ENCODE data around the gene C17orf75. TPM values are rescaled to one million over a fixed set of nuclear protein-coding genes. Genes with fewer than 3 reads are reported as not detected.

C17orf75 gene
- total RNA-seq, 1 experiment from 2014 or later: 25.7 TPM

DNA sequence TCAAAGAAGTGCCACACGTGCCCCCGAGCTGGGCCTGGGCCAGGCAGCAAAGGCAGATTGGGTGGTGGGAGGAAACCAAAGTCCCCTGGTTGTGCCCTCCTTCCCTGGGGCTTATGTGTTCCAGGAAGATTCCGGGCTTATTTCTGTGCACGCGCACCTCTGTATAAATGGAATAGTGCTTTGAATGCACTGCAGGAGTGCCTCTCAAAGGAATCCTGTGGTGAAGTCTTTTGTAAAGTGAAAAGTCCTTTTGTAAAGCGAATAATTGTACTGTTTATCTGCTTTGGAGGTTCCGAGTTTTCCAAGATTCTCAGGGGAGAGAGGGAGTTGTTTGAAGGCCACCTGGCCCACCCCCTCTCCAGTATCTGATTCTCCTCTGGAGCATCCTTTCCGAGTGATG, 26.8 kb downstream of the C17orf75 start:
- in situ Hi-C loops (cut with HindIII; ENCODE audit: low sequenced_read_pairs): no loop called here
- no peak for DNase-seq (ENCODE audit: low spot score)

DNA sequence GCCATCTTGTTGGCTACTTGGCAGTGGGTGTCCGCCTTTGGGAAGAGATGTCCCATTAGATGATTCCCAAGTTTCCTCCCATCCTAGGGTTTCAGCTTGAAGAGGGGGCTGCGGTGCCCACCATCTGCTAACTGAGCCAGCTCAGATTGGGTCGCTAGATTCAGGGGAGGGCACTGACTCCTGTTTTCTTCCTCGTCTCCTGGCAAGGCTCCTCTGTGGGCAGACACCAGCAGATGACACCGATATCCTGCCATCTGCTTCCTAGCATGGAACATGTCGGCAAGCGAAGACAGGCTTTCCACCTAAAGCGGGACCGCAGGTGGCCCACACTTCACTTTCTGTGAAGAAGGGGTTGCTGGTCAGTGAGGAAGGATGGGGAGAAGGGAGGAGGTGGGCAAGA, 27.3 kb downstream of the C17orf75 start:
- in situ Hi-C loops (cut with HindIII; ENCODE audit: low sequenced_read_pairs): no loop called here
- DNase-seq (ENCODE audit: low spot score): peak; percentile 83

GRCh38 chr17:32311028-32311536, 30.9 kb downstream of the C17orf75 start:
- peak; percentile 73 for DNase-seq (ENCODE audit: low spot score)
- in situ Hi-C loops (cut with HindIII; ENCODE audit: low sequenced_read_pairs): no loop called here

GRCh38 chr17:32307658-32308057, 34.3 kb downstream of the C17orf75 start:
- in situ Hi-C loops (cut with HindIII; ENCODE audit: low sequenced_read_pairs): no loop called here
- no peak for DNase-seq (ENCODE audit: low spot score)

- in situ Hi-C loops (cut with HindIII; ENCODE audit: low sequenced_read_pairs): no loop called here
- no peak for DNase-seq (ENCODE audit: low spot score)
Observed at GRCh38 chr17:32305049-32305448, 36.9 kb downstream of the C17orf75 start.

DNA sequence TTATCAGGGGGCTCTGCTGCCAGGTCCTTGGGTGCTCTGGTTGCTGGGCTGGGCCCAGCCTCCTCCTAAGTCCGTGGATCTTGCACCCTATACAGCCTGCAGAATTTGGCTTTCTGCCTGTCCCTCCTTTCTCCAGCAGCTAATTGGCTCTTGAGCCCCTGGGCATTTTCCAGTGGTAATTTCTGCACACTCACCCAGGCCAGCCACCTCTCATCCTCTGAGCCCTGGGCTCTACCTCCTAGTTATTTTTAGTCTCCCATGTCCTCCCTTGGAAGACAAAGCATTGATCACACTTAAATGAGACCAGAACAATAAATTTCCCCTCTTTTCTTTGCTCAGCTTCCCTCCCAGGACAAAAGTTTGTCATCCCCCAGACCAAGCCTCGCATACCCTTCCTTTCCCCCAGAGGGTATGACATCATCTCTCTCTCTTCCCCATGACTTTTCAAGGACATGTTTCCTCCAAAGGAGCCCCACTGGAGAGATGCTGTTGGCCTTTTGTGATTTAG, 38.1 kb downstream of the C17orf75 start:
- DNase-seq (ENCODE audit: low spot score): no peak
- in situ Hi-C loops (cut with HindIII; ENCODE audit: low sequenced_read_pairs): no loop called here

DNA sequence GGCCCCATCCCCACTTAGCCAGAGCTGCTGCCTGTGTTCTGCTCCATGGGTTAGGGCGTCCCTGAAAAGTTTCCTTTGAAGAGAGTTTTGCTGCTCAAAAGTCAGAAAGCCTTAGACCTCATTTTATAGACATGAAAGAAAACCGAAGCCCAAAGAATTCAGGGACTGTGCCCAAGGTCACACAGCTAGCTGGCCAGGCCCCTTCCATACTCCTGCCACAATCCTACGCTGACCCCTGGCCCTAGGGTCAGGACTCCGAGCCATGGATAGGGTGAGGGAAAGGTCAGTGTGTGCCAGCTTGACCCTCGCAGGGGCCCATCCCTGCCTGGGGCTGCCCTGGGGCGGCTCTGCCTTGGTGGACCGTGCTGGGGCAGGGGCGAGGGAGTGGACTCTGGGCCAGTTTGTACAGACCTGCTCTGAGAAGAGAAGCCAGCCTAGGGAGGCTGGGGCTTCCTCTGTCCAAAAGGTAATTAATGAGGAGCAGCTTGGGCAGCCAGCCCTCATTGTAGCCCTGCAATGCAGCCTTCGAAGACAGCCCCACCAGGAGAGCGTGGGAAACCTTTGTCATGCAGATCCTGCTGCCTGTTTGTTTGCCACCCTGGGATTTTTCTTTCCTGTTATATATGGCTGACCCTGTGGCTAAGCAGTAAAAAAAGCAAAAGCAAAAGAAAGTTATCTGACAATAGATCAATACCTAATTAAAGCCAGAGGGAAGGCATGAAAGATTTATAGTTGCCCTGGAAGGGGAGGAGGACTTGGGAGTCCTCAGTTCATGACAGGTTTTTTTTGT, 38.9 kb downstream of the C17orf75 start:
- in situ Hi-C loops (cut with HindIII; ENCODE audit: low sequenced_read_pairs): no loop called here

DNA sequence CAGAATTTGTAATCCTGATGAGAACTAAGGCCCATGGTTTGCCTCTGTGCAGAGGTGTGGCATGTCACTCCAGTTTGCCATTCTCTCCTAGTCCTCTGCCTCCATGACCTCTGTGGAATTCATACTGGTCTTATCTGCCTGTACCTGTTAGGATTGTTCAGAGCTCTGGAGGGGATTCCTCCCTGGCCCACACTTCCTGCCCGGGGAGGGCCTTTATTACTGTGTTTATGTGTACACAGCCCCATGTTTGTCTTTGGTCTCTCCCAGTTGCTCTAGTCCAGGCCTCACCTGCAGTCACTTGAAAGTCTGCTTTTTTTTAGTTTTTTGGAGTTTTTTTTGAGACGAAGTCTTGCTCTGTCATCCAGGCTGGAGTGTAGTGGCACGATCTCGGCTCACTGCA, 39.9 kb downstream of the C17orf75 start:
- in situ Hi-C loops (cut with HindIII; ENCODE audit: low sequenced_read_pairs): no loop called here
- no peak for DNase-seq (ENCODE audit: low spot score)

More for the DNA sequence above, 38.9 kb downstream of the C17orf75 start:
- DNase-seq (ENCODE audit: low spot score): no peak

DNA sequence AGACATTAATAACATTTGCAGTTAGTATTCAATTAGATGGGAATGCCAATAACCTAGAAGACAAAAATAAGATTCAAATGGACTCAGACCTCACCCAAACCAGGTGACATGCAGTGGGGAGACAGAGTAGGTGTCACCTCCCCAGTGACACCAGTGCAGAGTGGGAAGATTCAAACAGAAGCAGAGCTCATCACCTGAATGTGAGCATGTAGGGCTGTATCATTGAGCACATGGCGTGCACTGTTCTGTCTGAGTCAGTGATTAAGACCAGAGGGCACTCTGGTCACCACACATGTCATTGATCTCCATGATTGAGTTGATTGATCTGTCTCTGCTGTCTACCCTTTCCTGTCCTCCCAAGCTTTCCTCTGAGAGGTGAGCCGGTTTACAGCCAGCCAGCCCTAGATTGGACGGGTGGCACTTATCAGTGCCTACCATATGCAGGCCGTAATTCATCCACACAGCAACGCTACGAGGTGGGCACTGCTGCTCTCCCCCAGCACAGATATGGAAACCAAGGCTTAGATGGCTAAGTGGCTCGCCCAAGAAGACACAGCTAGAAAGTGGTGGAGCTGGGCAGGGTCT, 42.3 kb downstream of the C17orf75 start:
- no peak for DNase-seq (ENCODE audit: low spot score)
- in situ Hi-C loops (cut with HindIII; ENCODE audit: low sequenced_read_pairs): no loop called here

GRCh38 chr17:32298721-32299579, 43.0 kb downstream of the C17orf75 start:
- in situ Hi-C loops (cut with HindIII; ENCODE audit: low sequenced_read_pairs): no loop called here

DNA sequence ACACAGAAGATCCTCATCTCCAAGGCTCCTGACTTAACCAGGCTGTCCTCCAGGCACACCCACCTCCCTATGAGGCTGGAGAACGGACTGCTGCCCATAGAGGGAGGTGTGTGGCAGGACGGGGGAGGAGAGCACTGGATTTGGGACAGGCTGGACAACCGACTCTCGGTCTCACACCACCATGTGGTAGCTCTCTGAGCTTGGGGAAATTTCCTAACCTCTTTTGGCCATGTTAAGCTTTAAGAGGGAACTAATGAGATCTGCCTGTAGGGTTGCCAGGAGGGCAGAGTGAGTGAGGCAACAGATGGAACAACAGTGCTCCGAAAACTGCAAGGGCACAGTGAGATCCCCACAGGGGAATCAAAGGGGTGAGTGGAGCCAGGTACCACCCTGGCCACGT, 43.7 kb downstream of the C17orf75 start:
- in situ Hi-C loops (cut with HindIII; ENCODE audit: low sequenced_read_pairs): no loop called here
- DNase-seq (ENCODE audit: low spot score): peak; percentile 94

More at GRCh38 chr17:32298721-32299579, 43.0 kb downstream of the C17orf75 start:
- no peak for DNase-seq (ENCODE audit: low spot score)

GRCh38 chr17:32297860-32298259, 44.1 kb downstream of the C17orf75 start:
- in situ Hi-C loops (cut with HindIII; ENCODE audit: low sequenced_read_pairs): no loop called here
- no peak for DNase-seq (ENCODE audit: low spot score)

- DNase-seq (ENCODE audit: low spot score): no peak
- in situ Hi-C loops (cut with HindIII; ENCODE audit: low sequenced_read_pairs): no loop called here
Observed at GRCh38 chr17:32297424-32297823, 44.5 kb downstream of the C17orf75 start.

- no peak for DNase-seq (ENCODE audit: low spot score)
- in situ Hi-C loops (cut with HindIII; ENCODE audit: low sequenced_read_pairs): no loop called here
Observed at GRCh38 chr17:32292094-32292493, 49.9 kb downstream of the C17orf75 start.

DNA sequence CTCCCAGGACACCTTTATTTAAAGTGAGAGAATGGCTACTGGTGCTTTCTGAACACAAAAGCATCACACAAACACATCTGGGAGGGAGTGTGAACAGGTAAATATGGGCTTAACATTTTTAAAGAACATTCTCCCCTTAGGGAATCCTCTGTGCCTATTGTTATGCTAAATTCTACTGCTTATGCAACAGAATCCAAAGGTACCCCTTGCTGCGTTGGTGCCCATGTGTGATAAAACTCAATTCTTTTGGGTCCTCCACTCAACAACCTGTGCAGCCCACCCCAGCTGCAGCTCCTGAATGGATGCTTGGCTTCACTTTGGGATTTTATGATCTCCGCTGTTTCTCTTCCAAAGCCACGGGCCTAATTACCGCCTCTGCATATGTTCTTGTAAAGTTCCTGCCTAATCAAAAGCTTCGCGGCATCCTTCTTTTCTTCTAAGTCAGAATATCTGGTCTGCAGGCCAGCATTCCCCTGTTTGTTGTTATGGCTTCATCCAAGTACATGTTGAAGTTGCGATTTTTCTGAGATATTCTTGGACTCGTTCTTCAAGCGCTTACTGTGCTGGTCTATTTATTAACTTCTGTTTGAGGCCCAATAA, 52.4 kb downstream of the C17orf75 start:
- no peak for DNase-seq (ENCODE audit: low spot score)

GRCh38 chr17:32288615-32289014, 53.4 kb downstream of the C17orf75 start:
- in situ Hi-C loops (cut with HindIII; ENCODE audit: low sequenced_read_pairs): no loop called here

More for the DNA sequence above, 52.4 kb downstream of the C17orf75 start:
- in situ Hi-C loops (cut with HindIII; ENCODE audit: low sequenced_read_pairs): no loop called here

DNA sequence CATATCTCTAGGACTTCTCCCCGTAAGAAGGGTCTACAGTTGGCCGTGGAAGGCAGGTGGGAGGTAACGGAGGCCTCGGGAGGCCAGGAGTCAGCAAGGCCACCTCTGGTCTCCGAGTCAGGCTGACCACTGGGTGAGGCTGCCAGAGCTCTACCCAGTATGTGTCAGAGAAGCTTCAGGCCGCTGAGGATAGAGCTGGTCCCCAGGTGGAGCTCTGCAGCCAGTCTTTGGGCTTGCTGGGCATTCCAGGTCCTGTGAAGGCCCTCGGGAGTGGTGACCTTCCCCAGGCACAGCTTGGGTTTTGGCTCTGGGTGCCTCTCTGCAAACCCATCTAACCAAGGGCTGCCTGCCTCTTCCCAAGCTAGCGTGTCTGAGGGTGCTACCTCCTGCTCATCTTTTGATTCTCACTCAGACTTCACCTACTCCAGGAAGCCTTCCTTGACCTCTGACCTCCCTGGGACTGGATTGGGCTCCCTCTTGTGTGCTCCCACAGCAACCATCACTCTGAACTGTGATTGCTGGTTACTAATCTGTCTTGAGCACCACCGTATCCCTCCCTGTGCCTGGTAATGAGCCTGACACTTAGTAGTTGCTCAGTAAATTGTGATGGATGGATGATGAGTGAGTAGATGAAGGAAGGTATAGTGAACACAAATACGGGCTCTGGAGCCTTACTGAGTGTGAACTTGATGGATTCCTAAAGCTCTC, 54.0 kb downstream of the C17orf75 start:
- in situ Hi-C loops (cut with HindIII; ENCODE audit: low sequenced_read_pairs): no loop called here
- no peak for DNase-seq (ENCODE audit: low spot score)

More at GRCh38 chr17:32288615-32289014, 53.4 kb downstream of the C17orf75 start:
- no peak for DNase-seq (ENCODE audit: low spot score)

DNA sequence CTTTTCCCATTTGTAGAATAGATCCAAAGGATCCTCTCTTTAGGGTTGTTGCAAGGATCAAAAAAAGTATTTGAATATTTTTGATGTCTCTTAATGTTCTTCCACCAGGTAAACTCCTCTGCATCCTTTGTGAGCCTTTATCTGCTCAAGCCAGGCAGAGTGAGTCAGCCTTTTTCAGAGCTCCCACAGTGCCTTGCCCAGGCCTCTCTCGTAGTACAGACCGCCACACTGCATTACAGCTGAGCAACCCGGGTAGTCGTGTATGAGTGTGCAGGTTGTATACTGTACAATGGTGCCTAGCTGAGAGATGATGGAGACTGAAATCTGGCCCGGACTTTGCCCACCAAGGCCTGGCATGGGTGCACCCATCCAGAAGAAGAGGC, 55.5 kb downstream of the C17orf75 start:
- DNase-seq (ENCODE audit: low spot score): no peak
- in situ Hi-C loops (cut with HindIII; ENCODE audit: low sequenced_read_pairs): no loop called here
